ENCODE measurements around the gene PDLIM5. TPM values are rescaled to one million over a fixed set of nuclear protein-coding genes. Genes with fewer than 3 reads are reported as not detected.

PDLIM5 gene
- total RNA-seq, 1 experiment from 2014 or later, result 58.0 TPM

GRCh38 chr4:94641702-94642560 lies 190.2 kb downstream of the PDLIM5 start:
- no peaks in the 10 kb centered on the region for H3K4me1 ChIP-seq (ENCODE audit: insufficient read depth, low read length)
- no peaks in the 10 kb centered on the region for H4K20me1 ChIP-seq (ENCODE audit: control insufficient read depth, insufficient read depth, insufficient read length)
- no peak overlapping the region for H2BK120ac ChIP-seq (ENCODE audit: low read depth, low read length, poor library complexity, severe bottlenecking)
- H3K18ac ChIP-seq (ENCODE audit: insufficient read length, low read depth, low read length), result no peak overlapping the region
- H3K27ac Mint-ChIP-seq, result no peak overlapping the region
- no peak overlapping the region for H4K91ac ChIP-seq (ENCODE audit: insufficient read length, low read depth, low read length)
- H2BK20ac ChIP-seq (ENCODE audit: low read depth, low read length, poor library complexity, severe bottlenecking), result no peak overlapping the region
- no peak overlapping the region for H3K56ac ChIP-seq (ENCODE audit: insufficient read length, low read depth, low read length)
- H3K79me2 ChIP-seq (ENCODE audit: insufficient read depth, low read length), result no peaks in the 10 kb centered on the region
- no peaks in the 10 kb centered on the region for H3K9me3 Mint-ChIP-seq
- no peak overlapping the region for H3K9ac ChIP-seq (ENCODE audit: extremely low read depth, insufficient read length, low read length)
- no peak overlapping the region for H3T11ph ChIP-seq (ENCODE audit: low read length)
- H4K8ac ChIP-seq (replicated peaks; ENCODE audit: insufficient read length, low read depth, low read length), result no peak overlapping the region
- TF ChIP-seq CTCF (conservative IDR thresholded peaks at IDR 0.05), result no peak
- no peak overlapping the region for H3K4me2 ChIP-seq (ENCODE audit: insufficient read depth, insufficient read length, low read length)
- H2AFZ ChIP-seq (ENCODE audit: low read length), result no peak overlapping the region
- H2BK5ac ChIP-seq (ENCODE audit: insufficient read length, low read length), result no peak overlapping the region
- no peaks in the 10 kb centered on the region for H3K9me3 ChIP-seq (ENCODE audit: control insufficient read depth, low read depth, low read length)
- no CpG with 5 or more reads among the region's 3 CpGs for WGBS (ENCODE audit: extremely low coverage, insufficient read length, low lambda C conversion rate)
- H3K27ac ChIP-seq (ENCODE audit: insufficient read length, low read depth, low read length), result no peak overlapping the region
- H3K79me1 ChIP-seq (ENCODE audit: insufficient read depth, low read depth, low read length, poor library complexity, severe bottlenecking), result no peaks in the 10 kb centered on the region
- H3K23ac ChIP-seq (ENCODE audit: insufficient read length, low read depth, low read length), result no peak overlapping the region
- H3K27me3 Mint-ChIP-seq (ENCODE audit: low read depth), result no peaks in the 10 kb centered on the region
- H2AK5ac ChIP-seq (ENCODE audit: insufficient read length, low read length), result no peak overlapping the region
- H3K4me3 Mint-ChIP-seq, result no peak overlapping the region
- H3K27me3 ChIP-seq (ENCODE audit: insufficient read depth, low read length), result no peaks in the 10 kb centered on the region
- no peak overlapping the region for H3K14ac ChIP-seq (ENCODE audit: insufficient read depth, low read length)
- no peak overlapping the region for H2BK15ac ChIP-seq (ENCODE audit: low read depth, low read length)
- no peak overlapping the region for H3K4ac ChIP-seq (ENCODE audit: low read depth, low read length)
- H2BK12ac ChIP-seq (ENCODE audit: insufficient read length, low read depth, low read length), result no peak overlapping the region
- H4K5ac ChIP-seq (ENCODE audit: insufficient read length, low read depth, low read length), result no peak overlapping the region
- H3K36me3 Mint-ChIP-seq (ENCODE audit: insufficient read depth in 1 of 3, low read depth in 3 of 3), result no peaks in the 10 kb centered on the region; a peak in 1 of 7 replicates
- H3K23me2 ChIP-seq (ENCODE audit: insufficient read length, low read depth, low read length, poor library complexity, severe bottlenecking), result no peaks in the 10 kb centered on the region
- no peak for DNase-seq
- H3K4me1 Mint-ChIP-seq, result no peaks in the 10 kb centered on the region

All from H9 (cell line).